ENCODE measurements around the gene KRT3. TPM values are rescaled to one million over a fixed set of nuclear protein-coding genes. Genes with fewer than 3 reads are reported as not detected.

KRT3 gene
- total RNA-seq, 6 experiments from 2014 or later, result not detected

DNA sequence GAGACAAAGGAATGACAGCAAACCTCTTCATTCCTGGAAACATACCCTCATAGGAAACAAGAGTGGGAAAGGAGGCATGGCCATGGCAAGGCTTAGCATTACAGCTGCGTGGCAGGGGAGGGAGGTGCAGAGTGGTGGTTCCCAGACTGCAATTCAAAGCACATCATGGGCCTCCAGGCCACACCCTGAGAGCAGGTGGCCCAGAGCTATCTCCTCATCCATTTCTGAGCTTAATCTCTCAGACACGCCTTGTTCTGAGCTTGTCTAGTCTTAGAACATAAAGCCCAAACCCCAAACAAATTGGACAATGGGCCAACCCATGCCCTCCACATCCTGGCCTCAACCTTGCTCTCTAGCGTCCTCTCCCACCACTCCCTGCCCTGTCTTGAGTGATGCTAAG lies 5.9 kb upstream of the KRT3 start:
- Histone ChIP-seq H3K27me3 (no peaks in the 10 kb centered on the region), H3K27ac (no peak overlapping the region), H3K36me3 (no peaks in the 10 kb centered on the region), H3K9me3 (no peaks in the 10 kb centered on the region), H3K4me1 (no peaks in the 10 kb centered on the region), H3K4me3 (no peak overlapping the region)
- TF ChIP-seq, protein P1, sequence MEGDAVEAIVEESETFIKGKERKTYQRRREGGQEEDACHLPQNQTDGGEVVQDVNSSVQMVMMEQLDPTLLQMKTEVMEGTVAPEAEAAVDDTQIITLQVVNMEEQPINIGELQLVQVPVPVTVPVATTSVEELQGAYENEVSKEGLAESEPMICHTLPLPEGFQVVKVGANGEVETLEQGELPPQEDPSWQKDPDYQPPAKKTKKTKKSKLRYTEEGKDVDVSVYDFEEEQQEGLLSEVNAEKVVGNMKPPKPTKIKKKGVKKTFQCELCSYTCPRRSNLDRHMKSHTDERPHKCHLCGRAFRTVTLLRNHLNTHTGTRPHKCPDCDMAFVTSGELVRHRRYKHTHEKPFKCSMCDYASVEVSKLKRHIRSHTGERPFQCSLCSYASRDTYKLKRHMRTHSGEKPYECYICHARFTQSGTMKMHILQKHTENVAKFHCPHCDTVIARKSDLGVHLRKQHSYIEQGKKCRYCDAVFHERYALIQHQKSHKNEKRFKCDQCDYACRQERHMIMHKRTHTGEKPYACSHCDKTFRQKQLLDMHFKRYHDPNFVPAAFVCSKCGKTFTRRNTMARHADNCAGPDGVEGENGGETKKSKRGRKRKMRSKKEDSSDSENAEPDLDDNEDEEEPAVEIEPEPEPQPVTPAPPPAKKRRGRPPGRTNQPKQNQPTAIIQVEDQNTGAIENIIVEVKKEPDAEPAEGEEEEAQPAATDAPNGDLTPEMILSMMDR (IDR thresholded peaks at IDR 0.05), result no peak
- TF ChIP-seq POLR2A (IDR thresholded peaks at IDR 0.05), result no peak
- intact Hi-C loops (cut with DNase I), result no loop called here
- DNase-seq (peak in 1 of 3 donors; percentile 23), ATAC-seq (no peak)
- WGBS (ENCODE audit: insufficient coverage, low coverage, low lambda C conversion rate, missing lambda C conversion rate), result 20% methylated on average over 2 of the region's 3 CpGs

DNA sequence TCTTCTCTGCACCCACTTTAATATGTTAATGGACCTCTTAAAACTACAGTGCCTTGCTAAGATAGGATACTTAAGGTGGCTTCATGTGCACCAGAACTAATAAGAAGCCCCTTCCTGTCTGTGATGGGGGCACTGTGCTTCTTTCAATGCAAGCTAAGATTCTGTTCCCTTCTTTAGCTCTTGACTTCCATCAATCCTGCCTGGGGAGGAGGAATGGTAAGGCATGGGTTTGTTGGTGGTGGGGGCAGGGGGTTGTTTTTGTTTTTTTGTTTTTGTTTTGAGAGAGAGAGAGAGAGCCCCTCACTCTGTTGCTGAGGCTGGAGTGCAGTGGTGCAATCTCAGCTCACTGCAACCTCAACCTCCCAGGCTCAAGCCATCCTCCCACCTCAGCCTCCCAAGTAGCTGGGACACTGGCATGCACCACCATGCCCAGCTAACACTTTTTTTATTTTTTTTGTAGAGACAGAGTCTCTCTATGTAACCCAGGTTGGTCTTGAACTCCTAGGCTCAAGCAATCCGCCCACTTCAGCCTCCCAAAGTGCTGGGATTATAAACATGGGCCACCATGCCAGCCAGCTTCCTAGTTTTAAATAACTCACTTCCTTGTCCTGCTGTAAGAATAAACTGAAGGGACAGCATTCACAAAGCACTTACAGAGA lies 4.5 kb upstream of the KRT3 start:
- no peak overlapping the region for H3K4me3 ChIP-seq

DNA sequence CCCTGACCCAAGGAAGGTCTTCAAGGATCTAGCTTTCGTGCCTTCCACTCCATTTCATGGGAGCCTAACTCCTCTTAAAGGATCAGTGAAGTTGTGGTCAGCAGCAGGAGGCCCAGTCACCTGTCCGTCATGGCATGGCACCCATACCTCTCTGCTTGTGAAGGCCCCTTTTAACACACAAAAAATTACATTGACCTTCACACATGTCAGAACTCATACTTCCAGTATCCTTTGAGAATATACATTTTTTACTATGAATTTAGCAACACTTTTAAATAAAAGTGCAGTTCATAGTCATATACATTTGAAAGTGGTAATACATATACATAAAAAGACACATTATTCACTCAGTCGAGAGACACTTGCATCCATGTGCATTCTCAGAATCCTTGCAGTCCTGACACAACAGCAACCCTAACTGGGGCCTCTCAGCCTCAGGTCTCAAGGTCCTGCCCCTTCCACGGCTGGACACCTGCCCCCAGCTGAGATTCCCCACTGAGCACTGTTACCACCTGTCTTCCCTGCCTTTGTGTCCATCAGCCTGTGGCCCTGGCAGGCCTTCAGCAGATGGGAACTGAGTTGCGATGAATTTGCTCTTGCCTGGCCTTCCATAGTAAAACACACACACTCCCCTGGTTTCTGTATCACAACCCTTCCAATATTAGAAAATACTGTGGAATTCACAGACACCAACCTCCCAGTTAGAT lies 3.7 kb upstream of the KRT3 start:
- intact Hi-C loops (cut with DNase I), result no loop called here
- Histone ChIP-seq H3K9me3 (no peaks in the 10 kb centered on the region), H3K27me3 (no peaks in the 10 kb centered on the region), H3K27ac (no peak overlapping the region), H3K4me1 (no peaks in the 10 kb centered on the region), H3K36me3 (no peaks in the 10 kb centered on the region), H3K4me3 (no peak overlapping the region)
- DNase-seq (no peak), ATAC-seq (no peak)
- TF ChIP-seq POLR2A (IDR thresholded peaks at IDR 0.05), result no peak
- TF ChIP-seq, protein P1 (IDR thresholded peaks at IDR 0.05), result no peak
- 73% methylated on average over 5 of the region's 5 CpGs for whole genome bisulfite sequencing (ENCODE audit: insufficient coverage, low coverage, low lambda C conversion rate, missing lambda C conversion rate)

More for the DNA sequence above, 4.5 kb upstream of the KRT3 start:
- DNase-seq, result peak in 1 of 3 donors; percentile 6
- intact Hi-C loops (cut with DNase I), result no loop called here
- no peak overlapping the region for H3K27ac ChIP-seq
- H3K36me3 ChIP-seq, result no peaks in the 10 kb centered on the region
- ATAC-seq, result no peak
- 67% methylated on average over 1 of the region's 1 CpG for WGBS (ENCODE audit: insufficient coverage, low coverage, low lambda C conversion rate, missing lambda C conversion rate)
- H3K4me1 ChIP-seq, result no peaks in the 10 kb centered on the region
- no peaks in the 10 kb centered on the region for H3K9me3 ChIP-seq
- TF ChIP-seq, protein P1 (IDR thresholded peaks at IDR 0.05), result no peak
- no peak for TF ChIP-seq POLR2A (IDR thresholded peaks at IDR 0.05)
- no peaks in the 10 kb centered on the region for H3K27me3 ChIP-seq

DNA sequence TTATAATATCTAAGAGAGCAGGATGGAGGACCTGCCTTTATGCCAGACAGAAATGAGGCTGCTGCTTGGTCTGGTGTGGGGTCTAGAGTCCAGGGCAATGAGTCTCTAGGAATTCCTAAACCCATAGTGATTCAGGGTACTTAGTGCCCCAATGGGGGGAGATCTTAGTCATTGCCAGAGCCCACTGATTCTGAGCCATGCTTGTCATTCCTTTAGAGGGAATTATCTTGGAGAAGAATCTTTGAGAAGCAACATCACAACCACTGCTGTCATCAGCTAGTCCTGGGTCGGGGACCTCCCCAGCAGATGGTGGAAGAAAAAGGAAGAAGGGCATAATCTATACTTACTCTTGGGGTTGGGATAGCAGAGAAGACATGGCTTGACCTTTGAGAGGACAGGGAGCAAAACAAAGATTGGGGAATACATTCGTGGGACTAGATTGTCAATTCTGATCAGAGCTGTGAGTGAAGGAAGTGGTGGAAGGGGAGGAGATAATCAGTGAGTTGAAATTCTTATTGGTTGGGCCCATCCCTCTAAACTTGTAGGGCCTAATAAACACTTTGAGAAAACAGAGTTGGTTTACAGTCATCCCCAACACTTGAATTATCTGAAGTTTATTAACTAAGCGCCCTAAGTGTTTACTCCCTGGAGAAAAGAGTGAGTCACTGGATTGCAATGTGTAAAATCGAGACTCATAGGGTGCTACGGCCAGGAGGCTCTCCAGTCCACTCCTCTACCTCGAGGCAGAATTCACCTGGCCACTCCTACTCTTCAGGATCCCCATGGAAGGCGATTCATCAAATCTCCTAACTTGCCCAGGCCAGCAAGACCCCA lies 3.0 kb upstream of the KRT3 start:
- H3K4me1 ChIP-seq, result no peaks in the 10 kb centered on the region
- 29% methylated on average over 6 of the region's 7 CpGs for WGBS (ENCODE audit: insufficient coverage, low coverage, low lambda C conversion rate, missing lambda C conversion rate)
- TF ChIP-seq, protein P1 (IDR thresholded peaks at IDR 0.05), result no peak
- no peak for TF ChIP-seq POLR2A (IDR thresholded peaks at IDR 0.05)
- H3K27ac ChIP-seq, result no peak overlapping the region
- ATAC-seq, result no peak
- no peaks in the 10 kb centered on the region for H3K9me3 ChIP-seq
- no peaks in the 10 kb centered on the region for H3K27me3 ChIP-seq
- H3K4me3 ChIP-seq, result no peak overlapping the region
- intact Hi-C loops (cut with DNase I), result no loop called here
- no peak for DNase-seq
- no peaks in the 10 kb centered on the region for H3K36me3 ChIP-seq
